Activated gamma-delta T cell (primary cell): Measurements from ENCODE around the gene FNDC3B.

Source experiments
- DNase-seq: peaks from one replicate; lab custom pipeline; 2025; lab: John Stamatoyannopoulos, UW

The FNDC3B gene

GRCh38 chr3:172113710-172114109, 74.3 kb downstream of the FNDC3B start:
- no peak for DNase-seq

- no peak for DNase-seq
Observed at GRCh38 chr3:172115059-172115458, 75.7 kb downstream of the FNDC3B start.

- DNase-seq, result no peak
Observed at GRCh38 chr3:172115787-172116186, 76.4 kb downstream of the FNDC3B start.

- DNase-seq, result no peak
Observed at GRCh38 chr3:172118019-172118418, 78.6 kb downstream of the FNDC3B start.

GRCh38 chr3:172119266-172119969, 80.0 kb downstream of the FNDC3B start:
- no peak for DNase-seq

- no peak for DNase-seq
Observed at GRCh38 chr3:172120912-172121311, 81.5 kb downstream of the FNDC3B start.

- no peak for DNase-seq
Observed at GRCh38 chr3:172121981-172122380, 82.6 kb downstream of the FNDC3B start.

GRCh38 chr3:172124271-172124670, 84.9 kb downstream of the FNDC3B start:
- no peak for DNase-seq

- DNase-seq, result no peak
Observed at GRCh38 chr3:172125053-172125452, 85.7 kb downstream of the FNDC3B start.

- no peak for DNase-seq
Observed at GRCh38 chr3:172125963-172126457, 86.6 kb downstream of the FNDC3B start.

GRCh38 chr3:172126741-172127140, 87.4 kb downstream of the FNDC3B start:
- DNase-seq, result no peak

- no peak for DNase-seq
Observed at GRCh38 chr3:172127141-172127540, 87.8 kb downstream of the FNDC3B start.

- DNase-seq, result no peak
Observed at GRCh38 chr3:172127929-172128580, 88.7 kb downstream of the FNDC3B start.

- no peak for DNase-seq
Observed at GRCh38 chr3:172128858-172129257, 89.5 kb downstream of the FNDC3B start.

GRCh38 chr3:172129498-172129849, 90.1 kb downstream of the FNDC3B start:
- no peak for DNase-seq

GRCh38 chr3:172129850-172130716, 90.7 kb downstream of the FNDC3B start:
- peak; percentile 8 for DNase-seq

- no peak for DNase-seq
Observed at GRCh38 chr3:172130717-172131050, 91.3 kb downstream of the FNDC3B start.

- no peak for DNase-seq
Observed at GRCh38 chr3:172131746-172132145, 92.4 kb downstream of the FNDC3B start.

GRCh38 chr3:172132159-172132586, 92.8 kb downstream of the FNDC3B start:
- DNase-seq, result no peak

GRCh38 chr3:172132721-172133311, 93.4 kb downstream of the FNDC3B start:
- no peak for DNase-seq

GRCh38 chr3:172133838-172134237, 94.5 kb downstream of the FNDC3B start:
- no peak for DNase-seq

- DNase-seq, result no peak
Observed at GRCh38 chr3:172134352-172134751, 95.0 kb downstream of the FNDC3B start.
